NCI-H2107 treated with DMSO at 0.1 percent for 48 hours (cell line): ENCODE results near the gene PDGFD.

Experiments used
- DNase-seq: peaks from one replicate; lab custom pipeline; 2025; ENCODE audit not compliant: unreplicated experiment; lab: John Stamatoyannopoulos, UW

Gene PDGFD

DNA sequence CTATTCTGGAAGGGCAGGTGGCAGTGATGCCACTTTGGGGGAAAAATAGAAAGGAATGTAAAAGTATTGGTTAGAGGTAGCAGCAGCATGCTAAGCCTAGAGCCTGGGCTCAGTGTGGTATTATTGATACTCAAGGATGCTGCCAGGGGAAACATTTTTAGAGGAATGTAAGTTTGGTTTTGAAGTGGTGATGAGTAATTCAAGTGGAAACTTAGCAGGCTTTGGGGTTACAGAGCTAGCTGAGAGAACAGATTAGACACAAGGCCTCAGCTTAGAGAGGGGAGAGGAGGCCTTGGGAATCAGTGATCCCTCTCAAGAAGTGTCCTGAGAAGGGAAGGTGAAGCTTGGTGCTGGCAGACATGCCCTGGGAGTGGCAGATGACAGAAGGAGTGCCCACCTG is 160.5 kb downstream of the PDGFD start:
- DNase-seq, result no peak

DNA sequence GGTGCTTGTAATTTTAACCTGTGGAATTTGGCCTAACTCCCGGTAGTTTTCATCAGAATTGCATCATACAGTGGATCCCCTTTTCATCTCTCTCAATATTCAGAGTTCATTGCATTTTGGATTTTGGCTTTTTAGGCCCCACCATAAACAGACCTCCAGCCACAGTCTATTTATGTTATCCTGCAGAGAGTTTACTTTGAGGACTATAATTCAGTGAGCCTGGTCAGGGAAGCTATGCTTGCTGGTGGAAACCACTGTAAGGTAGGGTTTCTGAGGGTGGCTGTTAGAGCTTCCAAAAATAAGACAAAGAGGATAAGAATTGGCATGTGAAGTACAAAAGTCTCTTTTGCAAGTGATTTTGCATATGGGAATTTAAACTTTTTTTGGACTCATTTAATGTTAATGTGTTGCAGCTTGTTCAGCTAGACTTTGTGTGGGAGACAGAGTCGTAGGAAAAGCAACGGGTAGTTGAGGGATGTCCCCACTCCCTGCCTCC is 162.3 kb downstream of the PDGFD start:
- no peak for DNase-seq

DNA sequence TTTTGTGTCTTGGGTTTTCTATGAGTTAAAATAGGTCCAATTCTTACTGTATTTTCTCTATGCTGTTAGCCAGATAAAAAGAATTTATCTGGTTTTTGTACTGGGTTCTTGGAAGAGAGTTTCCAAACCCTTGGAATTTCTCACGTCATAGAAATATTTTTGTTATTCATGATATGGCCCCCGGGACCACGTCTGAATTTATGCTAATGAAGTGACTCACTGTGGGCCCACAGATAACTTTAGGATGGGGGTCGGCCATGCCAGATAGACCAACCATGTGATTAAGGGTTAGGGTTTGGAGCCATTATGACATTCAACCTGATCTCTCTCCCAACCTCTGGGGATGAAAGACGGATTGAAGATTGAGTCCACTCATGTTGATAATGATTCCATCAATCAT is 163.1 kb downstream of the PDGFD start:
- no peak for DNase-seq

DNA sequence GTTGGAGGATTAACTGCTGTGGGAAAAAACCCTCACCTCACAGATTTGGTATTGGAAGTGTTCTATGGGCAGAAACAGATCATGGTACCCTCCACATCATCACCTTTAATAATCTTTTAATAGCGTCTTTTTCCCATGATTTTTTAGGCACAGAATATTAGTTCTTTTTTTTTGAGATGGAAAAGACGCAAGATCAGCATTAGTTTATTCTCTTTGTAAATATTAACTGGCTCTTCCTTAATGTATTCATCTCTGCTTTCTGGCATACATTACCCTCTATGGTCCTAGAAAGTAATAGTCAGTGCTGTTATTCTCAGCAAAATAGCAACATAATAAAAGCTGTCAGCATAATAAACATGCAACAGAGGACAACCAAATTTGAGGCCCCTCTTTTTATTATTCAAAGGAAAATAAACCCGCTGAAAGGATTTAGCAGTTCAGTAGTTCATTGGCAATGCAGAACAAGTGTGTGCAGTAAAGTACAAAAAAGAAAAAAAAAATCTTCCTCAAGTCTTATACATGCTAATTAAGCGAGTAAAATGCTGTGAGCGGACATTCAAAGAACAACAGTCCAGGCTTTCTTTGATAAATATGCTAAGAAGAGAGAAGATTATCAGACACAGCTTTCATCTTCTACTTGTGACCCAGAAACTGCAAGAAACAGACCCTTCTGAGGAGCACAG is 165.0 kb downstream of the PDGFD start:
- DNase-seq, result no peak

DNA sequence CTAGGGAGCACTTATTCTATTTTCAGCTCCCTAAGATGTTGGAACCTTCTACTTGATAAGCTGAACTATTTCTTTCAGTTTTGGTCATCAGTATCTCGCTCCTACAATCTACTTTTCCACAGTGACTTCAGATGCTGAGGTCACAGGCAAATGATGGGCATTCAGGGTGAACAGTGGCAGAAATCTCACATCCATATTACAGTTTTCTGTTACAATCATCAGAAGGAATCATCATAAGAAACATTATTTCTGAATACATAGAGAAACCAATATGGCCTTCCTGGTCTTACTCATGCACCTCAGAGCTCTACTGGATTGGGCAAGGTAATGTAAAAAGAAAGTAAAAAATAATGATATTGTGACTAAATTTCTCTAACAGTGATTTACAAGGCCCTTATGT is 166.9 kb downstream of the PDGFD start:
- DNase-seq, result no peak

DNA sequence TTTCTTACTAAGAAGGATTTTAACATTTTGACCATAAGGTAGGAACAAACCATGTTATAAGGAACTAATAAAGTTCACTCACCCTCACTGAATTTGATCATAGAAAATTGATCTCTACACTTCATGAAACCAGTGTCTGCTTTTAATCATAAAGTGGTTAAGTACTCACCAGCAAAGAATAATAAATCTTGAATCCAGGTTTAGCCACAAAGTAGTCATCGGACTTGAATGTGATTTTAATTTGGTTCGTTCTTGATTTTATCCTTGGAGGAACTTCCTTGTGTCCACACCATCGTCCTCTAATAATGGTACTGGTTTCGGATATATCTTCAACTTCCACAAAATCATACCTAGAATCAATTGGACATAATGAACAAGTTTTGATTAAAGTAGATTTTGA is 168.1 kb downstream of the PDGFD start:
- DNase-seq, result no peak

DNA sequence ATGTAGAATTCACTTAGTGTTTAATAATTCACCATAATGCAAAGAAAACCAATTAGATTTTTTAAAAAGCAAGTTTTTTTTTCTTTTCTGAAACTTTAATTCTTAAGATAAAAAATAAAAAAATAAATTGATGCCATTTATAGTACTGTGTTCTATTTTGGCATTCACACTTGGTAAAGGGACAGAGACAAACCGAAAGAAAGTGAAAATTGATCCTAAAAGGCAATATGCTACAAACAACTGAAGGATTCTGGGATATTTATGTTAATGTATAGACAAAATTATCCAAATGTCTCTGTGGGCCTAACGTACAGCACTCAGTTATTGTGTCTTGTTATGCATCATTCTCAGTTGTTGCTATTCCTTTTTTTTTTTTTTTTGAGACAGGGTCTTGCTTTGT is 169.4 kb downstream of the PDGFD start:
- DNase-seq, result no peak

DNA sequence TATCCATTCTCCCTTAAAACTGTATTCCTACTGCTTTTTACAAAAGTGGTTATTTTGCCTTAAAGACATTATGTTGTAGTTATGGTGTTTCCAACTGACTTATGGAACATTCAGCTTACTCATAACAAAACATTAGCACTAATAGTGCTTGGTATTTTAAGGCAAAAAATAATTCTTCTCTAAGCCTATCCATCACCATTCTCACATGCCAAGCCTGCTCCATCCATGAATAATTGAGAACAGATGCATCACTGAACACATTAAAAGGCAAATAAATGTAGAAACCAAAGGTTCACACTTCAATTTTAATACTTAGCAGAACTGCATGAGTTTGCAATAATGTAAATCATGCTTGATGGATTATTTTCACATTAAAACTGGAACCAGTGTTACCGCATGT is 169.9 kb downstream of the PDGFD start:
- no peak for DNase-seq

DNA sequence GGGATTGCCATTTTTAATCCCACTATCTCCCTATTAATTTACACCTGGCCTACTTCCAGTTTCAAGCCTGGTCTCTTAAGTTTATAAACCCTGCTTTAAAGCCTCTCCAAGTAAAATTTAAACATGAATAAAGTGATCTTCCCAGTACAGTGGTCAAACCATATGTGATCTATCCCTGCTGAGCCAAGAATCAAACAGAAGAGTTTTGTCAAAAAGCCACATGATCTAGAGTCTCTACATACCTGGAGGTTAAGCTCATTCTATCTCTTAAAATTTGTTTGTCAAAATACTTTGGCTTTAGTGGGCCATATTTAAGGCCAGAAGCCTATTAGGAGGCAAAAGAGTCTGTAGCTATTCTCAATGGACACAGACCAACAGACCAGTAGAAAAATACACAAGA is 170.4 kb downstream of the PDGFD start:
- DNase-seq, result no peak

DNA sequence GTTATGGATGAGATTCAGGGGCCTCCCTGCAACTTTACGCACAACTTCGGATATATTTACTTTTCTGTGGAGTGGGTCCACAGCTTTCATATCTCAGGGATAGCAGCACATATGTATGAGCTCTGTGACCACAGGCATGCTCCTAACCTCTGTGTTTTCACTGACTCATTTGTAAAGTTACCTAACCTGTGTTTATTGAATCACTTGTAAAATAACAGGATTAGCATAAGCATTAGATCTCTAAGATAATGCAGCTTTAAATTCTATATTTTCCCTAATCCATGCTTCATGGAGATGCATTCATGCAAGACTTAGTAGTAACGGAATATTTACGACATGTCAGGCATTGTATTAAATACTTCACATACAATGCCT is 175.4 kb downstream of the PDGFD start:
- no peak for DNase-seq

DNA sequence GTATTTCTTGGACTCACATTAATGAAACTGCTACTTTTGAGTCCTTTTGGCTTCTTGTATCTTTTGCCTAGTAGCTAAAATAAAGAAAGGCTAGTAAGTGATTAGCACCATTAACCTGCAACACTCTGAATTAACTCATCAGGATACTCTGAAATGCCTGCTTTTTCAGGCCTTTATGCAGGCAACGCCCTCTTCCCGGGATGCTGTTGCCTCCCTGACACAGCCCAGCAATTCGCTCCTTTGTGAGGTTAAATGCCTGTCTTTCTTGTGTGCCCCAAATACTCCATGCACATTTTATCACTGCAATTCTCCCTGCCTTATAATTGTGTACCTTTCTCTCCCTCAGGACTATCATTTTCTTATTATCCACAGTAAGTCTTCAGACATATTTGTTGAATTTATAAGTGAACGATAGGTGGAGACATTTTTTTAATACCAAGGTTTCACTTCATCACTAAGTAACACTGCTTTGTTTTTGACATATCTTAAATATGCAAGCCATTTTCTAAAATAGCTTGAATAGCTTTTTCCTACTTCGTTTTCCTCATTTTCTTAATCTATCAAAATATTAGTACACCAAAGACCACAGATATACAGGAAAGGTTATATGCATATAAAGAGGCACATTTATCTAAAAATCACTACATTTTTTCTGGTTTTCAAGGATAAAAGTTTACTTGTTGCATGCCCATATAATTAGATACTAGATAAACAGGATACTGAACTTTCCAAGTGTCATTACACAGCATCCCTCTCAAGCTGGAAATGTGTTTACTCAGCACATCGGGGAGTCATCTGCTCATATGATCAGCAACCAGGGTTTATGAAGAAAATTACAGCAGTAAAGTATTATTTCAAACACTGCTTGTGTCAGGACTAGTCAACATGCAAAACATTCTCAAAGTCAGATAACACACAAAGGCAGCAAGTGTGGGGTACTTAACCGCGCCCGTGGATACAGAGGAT is 176.0 kb downstream of the PDGFD start:
- DNase-seq, result no peak

DNA sequence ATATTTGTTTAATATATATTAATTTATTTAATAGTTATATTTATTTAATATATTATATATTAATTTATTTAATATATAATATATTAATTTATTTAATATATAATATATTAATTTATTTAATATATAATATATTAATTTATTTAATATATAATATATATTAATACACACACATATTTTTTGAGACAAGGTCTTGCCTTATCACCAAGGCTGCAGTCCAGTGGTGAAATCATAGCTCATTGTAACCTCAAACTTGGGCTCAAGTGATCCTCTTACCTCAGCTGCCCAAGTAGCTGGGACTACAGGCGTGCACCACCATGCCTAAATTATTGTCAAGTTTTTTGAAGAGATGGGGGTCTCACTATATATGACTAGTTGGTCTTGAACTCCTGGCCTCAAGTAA is 178.9 kb downstream of the PDGFD start:
- no peak for DNase-seq

DNA sequence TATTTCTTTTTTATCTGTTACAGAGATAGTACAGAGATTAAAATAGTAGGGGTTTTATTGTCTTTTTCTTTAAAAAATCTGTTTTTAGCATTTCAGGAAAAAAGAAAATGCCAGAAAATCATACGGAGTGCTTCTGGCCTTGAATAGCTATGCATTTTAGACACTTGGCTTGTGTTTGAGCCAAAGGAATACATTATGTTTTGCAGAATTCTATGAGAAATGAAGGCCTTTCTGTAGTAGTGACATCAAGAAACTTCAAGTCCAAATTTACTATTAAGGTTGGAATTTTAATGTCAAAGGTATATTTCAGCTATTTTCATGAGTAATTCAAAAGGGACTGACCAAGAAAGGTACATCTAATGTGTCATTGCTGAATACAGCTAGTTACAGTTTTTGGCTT is 183.8 kb downstream of the PDGFD start:
- no peak for DNase-seq

DNA sequence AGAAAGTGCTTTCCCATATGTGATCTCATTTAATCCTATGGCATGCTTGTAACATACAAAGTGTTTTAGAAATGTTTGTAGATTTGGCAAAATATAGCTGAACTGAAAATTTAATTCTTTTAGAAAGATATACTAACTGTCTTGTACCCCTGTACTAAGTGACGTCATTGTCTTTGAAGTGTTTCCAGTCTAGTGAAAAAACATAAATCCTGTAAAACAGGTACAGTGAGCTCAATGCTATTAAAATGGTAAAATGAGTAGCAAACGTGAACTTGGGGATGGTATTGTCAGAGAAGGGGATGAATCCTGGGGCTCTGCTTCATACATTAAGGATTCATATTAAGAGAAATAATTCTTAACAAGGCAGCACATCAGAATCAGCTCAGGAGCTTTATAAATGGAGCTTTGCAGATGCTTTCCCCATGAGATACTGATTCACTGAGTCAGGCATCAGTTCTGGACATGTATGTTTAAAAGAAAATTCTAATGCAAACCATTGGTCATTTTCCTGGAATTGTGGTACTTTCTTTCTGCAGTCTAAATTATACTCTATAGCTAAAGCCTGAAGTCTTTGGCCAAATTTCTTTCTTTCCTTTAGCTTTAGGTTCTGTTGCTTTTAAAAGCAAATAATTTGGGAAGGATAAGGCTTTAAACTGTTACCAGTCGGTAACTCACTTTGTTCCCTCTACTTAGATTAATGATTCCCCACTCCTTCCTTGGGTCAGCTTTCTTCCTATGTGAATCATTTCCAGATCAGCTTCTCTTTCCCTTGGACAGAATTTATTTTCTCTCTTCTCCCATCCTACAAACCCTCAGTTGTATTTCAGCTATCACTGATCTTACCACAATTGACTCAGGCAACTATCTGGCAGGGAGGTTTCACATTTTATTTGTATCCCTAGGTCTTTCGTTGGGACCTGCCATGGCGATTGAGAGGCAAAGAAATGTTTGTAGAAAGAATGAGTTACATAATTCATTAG is 185.0 kb downstream of the PDGFD start:
- no peak for DNase-seq

DNA sequence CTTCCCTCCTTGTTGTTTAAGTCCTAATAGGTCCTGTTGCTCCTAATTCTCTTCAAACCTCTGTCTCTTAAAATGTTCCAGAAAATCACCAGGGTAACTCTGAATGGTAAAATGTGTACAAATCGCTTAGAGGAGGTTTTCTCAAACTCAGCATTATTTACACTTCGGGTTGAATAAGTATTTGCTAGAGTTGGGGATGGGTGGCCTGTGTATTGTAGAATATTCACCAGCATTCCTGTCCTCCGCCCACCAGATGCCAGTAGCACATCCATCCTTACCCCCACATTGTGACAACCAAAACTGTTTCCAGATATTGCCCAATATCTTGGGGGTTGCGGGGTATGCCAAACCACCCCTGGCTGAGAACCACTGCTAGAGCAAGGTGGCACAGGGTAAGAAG is 191.9 kb downstream of the PDGFD start:
- DNase-seq, result no peak

DNA sequence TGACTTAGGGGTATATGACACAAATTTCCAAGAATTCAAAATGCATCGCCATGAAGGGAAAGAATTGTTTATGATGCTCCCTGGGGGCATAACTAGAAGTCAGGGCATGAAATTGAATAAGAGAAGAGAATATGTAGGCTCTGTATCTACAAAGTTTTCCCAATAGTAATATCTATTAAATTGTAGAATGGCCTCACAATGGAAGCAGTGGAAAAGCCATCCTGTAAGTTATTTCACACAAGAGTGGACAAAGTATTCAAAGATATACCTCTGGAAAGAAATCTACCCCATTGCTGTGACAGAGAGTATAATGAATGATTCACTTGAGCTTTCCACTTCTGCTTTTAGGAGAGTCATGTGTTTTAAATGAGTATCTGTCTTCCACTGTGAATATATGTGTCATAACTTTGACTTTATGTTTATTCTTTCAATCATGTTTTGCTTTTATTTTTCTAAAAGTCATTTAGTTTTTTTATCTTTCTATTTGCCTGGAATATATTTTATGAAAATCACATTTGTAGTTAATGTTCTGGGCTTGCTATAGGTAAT is 193.2 kb downstream of the PDGFD start:
- DNase-seq, result no peak

DNA sequence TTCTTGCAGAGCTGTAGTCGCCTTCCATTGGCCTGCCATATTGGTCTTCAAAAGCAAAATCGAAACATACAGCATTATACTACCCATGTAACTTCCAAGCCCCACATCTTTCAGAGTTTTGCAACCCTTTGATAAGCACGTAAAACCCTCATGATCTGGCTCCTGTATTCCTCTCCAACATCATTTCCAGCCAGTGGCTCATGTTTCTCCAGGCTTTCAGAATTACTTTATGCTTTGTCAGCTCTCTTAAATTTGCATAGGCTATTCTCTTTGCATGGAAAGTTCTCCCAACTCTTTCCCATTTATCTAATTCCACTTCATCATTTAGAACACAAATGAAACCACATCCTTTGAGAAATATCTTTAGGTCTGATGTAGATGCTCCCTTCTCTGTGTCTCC is 195.3 kb downstream of the PDGFD start:
- no peak for DNase-seq

DNA sequence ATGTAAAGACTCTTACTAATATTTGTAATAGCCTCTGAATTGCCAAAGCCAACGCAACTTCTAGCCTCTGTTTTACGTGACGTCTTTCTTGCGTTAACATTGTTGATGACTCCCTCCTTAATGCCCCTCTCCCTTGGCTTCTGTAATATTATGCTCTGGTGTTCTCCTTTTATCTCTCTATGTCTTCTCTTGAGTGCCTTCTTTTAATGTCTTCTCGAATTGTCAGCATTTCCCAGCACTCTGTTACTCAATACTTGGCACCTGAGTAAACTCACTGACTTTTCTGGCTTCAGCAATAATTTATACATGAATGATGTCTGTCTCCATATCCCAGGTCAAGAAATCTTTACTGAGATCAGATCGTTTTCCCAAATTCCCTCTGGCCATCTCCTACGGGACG is 196.0 kb downstream of the PDGFD start:
- no peak for DNase-seq

DNA sequence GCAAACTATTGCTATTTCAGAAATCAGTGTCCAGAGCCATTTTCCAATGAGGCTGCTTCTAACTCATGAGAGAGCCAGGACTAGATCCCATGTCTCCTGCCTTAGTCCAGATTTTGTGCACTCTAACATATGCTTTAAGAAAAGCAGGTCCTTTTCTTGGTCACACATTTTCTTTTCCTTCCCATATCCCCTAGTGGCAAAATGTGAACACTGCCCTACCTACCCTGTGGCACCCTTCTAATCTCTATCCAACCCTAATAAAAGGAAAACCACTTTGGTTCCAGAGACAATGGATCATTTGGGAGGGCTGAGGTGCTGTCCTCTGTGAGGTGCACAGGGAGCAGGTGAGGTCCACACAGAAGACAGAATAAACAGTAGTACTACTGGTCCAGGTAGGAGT is 199.6 kb downstream of the PDGFD start:
- DNase-seq, result no peak

DNA sequence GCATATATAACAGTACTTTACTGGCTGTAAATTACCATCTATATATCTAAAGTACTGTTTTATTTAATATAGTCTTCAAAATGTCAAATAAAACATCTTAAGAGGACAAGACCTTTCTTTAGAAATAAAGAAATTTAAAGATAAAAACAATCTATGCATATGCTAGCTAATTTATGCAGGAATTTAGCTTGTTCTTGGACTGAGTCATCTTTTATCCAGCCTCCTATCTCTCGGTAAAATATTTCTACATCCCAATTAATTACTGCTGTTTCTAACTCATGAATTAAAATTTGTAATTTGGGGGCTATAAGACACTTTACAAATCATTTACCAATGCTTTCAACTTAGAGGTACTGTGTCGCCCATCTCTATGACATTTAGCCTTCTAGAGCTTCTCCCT is 200.3 kb downstream of the PDGFD start:
- DNase-seq, result no peak

DNA sequence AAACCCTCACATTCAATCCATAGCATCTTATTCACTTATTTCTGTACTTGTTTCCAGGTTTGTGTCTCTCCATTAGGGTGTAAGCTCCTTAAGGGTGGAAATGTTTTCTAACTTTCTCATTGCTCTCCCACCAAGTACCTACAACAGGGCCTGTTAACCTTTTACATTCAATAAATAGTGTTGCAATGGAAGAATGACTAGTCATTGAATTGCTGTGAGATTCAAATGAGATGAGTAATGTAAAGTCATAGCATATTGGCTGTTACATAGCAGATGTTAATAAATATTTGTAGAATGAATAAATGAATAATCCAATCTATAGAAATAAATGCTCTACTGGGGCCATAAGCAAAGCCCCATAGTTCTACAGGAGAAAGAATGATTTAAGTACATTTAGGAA is 202.9 kb downstream of the PDGFD start:
- DNase-seq, result no peak
